Hepatocyte (in vitro differentiated cells): ENCODE data around the gene CCDC192. TPM values are rescaled to one million over a fixed set of nuclear protein-coding genes. Genes with fewer than 3 reads are reported as not detected.

Experiments
- DNase-seq: peaks from one replicate; pipeline ENCODE4 v3.0.0-alpha.2; 2016; ENCODE audit warnings: low spot score
- H2AFZ ChIP-seq: fragments of 200-600 bp; sonication (generic); 2 replicates; pipeline ENCODE4 v1.6.0; 2016; ENCODE audit warnings: antibody characterized with exemption, mild to moderate bottlenecking
- H3K27ac ChIP-seq: fragments of 200-600 bp; sonication (generic); 2 replicates; pipeline ENCODE4 v1.5.1; 2016; ENCODE audit warnings: mild to moderate bottlenecking
- H3K27me3 ChIP-seq: fragments of 200-600 bp; sonication (generic); 2 replicates; pipeline ENCODE4 v1.6.1; 2016
- H3K36me3 ChIP-seq: fragments of 200-600 bp; sonication (generic); replicated peaks from 2 replicates; pipeline ENCODE4 v1.5.1; 2016; ENCODE audit warnings: low read depth; ENCODE audit not compliant: insufficient read depth
- H3K4me1 ChIP-seq: fragments of 200-600 bp; sonication (generic); 2 replicates; pipeline ENCODE4 v1.5.1; 2016; ENCODE audit warnings: mild to moderate bottlenecking, moderate library complexity; ENCODE audit not compliant: insufficient read depth
- H3K4me2 ChIP-seq: fragments of 200-600 bp; sonication (generic); 2 replicates; pipeline ENCODE4 v1.6.0; 2016
- H3K4me3 ChIP-seq: fragments of 200-600 bp; sonication (generic); 2 replicates; pipeline ENCODE4 v1.5.1; 2016; ENCODE audit warnings: mild to moderate bottlenecking
- H3K79me2 ChIP-seq: fragments of 200-600 bp; sonication (generic); 2 replicates; pipeline ENCODE4 v1.6.0; 2017; ENCODE audit warnings: mild to moderate bottlenecking
- H3K9me2 ChIP-seq: fragments of 200-600 bp; sonication (generic); replicated peaks from 2 replicates; pipeline ENCODE4 v1.6.0; 2017; ENCODE audit warnings: mild to moderate bottlenecking; ENCODE audit not compliant: insufficient read depth
- H3K9me3 ChIP-seq: fragments of 200-600 bp; sonication (generic); 2 replicates; pipeline ENCODE4 v1.5.1; 2016; ENCODE audit warnings: low read depth, mild to moderate bottlenecking
- H4K20me1 ChIP-seq: fragments of 200-600 bp; sonication (generic); 2 replicates; pipeline ENCODE4 v1.6.0; 2016; ENCODE audit warnings: mild to moderate bottlenecking; ENCODE audit not compliant: insufficient read depth, poor library complexity, severe bottlenecking
- EZH2 ChIP-seq: fragments of 200-600 bp; sonication (generic); IDR thresholded peaks from 2 replicates; pipeline ENCODE4 v1.6.1; 2016; ENCODE audit warnings: antibody characterized with exemption, mild to moderate bottlenecking, borderline replicate concordance
- EZH2phosphoT487 ChIP-seq: fragments of 200-600 bp; sonication (generic); IDR thresholded peaks from one replicate; pipeline ENCODE4 v1.6.1; 2018; ENCODE audit warnings: antibody characterized with exemption, mild to moderate bottlenecking, low read depth, moderate library complexity; ENCODE audit not compliant: unreplicated experiment, severe bottlenecking
- WGBS: methylation state at CpG from one replicate; pipeline ENCODE4 v1.1.6; 2016; ENCODE audit warnings: low lambda C conversion rate; ENCODE audit errors: missing lambda C conversion rate; 5-methylcytosine and 5-hydroxymethylcytosine counted together
- polyA plus RNA-seq: library from polyadenylated mRNA; unstranded; fragments of >200 nt; fragmentation: Nextera tagmentation; extraction: Ambion mirVana; gene quantifications from 2 replicates; pipeline ENCODE4 v1.2.1, GENCODE V29; 2016
- total RNA-seq: library from RNA; depleted of rRNA; stranded (reverse); fragments of >200 nt; gene quantifications from 2 replicates; pipeline ENCODE4 v1.2.3, GENCODE V29; 2014
- TF ChIP-seq, protein P1 (sequence below): fragments of 200-600 bp; sonication (generic); IDR thresholded peaks from 2 replicates; pipeline ENCODE4 v1.5.1; 2016; ENCODE audit warnings: antibody characterized with exemption, mild to moderate bottlenecking; ENCODE audit not compliant: poor library complexity

CCDC192 gene
- total and polyA plus RNA-seq, 2 experiments from 2014 or later: 0.39 TPM; not detected in 1

DNA sequence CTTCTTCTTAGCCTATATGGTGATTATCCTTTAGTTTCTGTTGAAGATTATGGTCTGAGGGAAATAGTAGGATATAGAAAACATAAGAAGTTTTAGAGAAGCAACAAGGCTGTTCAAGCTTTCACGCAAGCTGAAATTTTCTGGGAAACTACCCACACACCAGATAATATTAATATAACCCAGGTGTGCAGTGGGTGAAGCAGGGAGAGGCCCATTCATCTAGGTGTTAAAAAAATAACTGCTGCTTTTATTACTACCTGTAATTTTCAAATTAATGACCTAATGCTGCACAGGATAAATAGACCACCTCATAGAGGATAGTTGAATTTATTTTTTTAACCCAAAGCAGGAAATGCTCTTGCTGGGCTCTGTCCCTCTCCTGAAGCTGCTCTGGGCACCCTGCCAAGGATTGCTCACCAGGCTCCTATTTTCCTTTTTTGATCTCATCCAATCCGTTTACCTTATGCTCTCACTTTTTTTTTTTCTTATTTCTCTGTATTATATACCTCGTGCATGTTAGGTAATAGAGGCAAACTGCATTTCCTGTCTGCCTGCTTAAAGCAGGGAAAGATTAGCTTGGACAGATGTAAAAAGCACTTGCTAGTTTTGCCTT is 256.1 kb downstream of the CCDC192 start:
- no peak overlapping the region for H2AFZ ChIP-seq
- H3K4me3 ChIP-seq: no peak overlapping the region
- 38% methylated on average over 3 of the region's 3 CpGs for WGBS
- H3K4me1 ChIP-seq: peaks cover 22% of the 10 kb centered on the region
- H3K9me3 ChIP-seq: no peaks in the 10 kb centered on the region
- TF ChIP-seq, protein P1, sequence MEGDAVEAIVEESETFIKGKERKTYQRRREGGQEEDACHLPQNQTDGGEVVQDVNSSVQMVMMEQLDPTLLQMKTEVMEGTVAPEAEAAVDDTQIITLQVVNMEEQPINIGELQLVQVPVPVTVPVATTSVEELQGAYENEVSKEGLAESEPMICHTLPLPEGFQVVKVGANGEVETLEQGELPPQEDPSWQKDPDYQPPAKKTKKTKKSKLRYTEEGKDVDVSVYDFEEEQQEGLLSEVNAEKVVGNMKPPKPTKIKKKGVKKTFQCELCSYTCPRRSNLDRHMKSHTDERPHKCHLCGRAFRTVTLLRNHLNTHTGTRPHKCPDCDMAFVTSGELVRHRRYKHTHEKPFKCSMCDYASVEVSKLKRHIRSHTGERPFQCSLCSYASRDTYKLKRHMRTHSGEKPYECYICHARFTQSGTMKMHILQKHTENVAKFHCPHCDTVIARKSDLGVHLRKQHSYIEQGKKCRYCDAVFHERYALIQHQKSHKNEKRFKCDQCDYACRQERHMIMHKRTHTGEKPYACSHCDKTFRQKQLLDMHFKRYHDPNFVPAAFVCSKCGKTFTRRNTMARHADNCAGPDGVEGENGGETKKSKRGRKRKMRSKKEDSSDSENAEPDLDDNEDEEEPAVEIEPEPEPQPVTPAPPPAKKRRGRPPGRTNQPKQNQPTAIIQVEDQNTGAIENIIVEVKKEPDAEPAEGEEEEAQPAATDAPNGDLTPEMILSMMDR: no peak
- TF ChIP-seq EZH2phosphoT487 (no peak), EZH2 (no peak)
- peak; percentile 76 for DNase-seq
- H3K27me3 ChIP-seq: no peaks in the 10 kb centered on the region
- peak overlapping the region; percentile 21 for H3K27ac ChIP-seq
- H3K4me2 ChIP-seq: peak overlapping the region; percentile 36
- no peaks in the 10 kb centered on the region for H3K9me2 ChIP-seq
- H3K36me3 ChIP-seq: no peaks in the 10 kb centered on the region
- no peaks in the 10 kb centered on the region for H4K20me1 ChIP-seq
- H3K79me2 ChIP-seq: no peaks in the 10 kb centered on the region

GRCh38 chr5:127960270-127960691 is 257.1 kb downstream of the CCDC192 start:
- no peak for DNase-seq
- Histone ChIP-seq H3K27me3 (no peaks in the 10 kb centered on the region), H3K9me2 (no peaks in the 10 kb centered on the region), H3K36me3 (no peaks in the 10 kb centered on the region), H4K20me1 (no peaks in the 10 kb centered on the region), H3K9me3 (no peaks in the 10 kb centered on the region), H3K4me3 (no peak overlapping the region), H3K27ac (peak overlapping the region; percentile 4), H3K4me1 (peaks cover 22% of the 10 kb centered on the region), H3K79me2 (no peaks in the 10 kb centered on the region), H2AFZ (no peak overlapping the region), H3K4me2 (no peak overlapping the region)
- TF ChIP-seq, protein P1: no peak
- no peak for TF ChIP-seq EZH2phosphoT487
- no peak for TF ChIP-seq EZH2
- 100% methylated on average over 1 of the region's 1 CpG for WGBS

- H3K79me2 ChIP-seq: no peaks in the 10 kb centered on the region
- no peak overlapping the region for H3K27ac ChIP-seq
- no peaks in the 10 kb centered on the region for H4K20me1 ChIP-seq
- H3K4me1 ChIP-seq: peaks cover 22% of the 10 kb centered on the region
- H3K4me3 ChIP-seq: no peak overlapping the region
- no peaks in the 10 kb centered on the region for H3K9me2 ChIP-seq
- no peak overlapping the region for H3K4me2 ChIP-seq
- no peaks in the 10 kb centered on the region for H3K27me3 ChIP-seq
- H3K9me3 ChIP-seq: no peaks in the 10 kb centered on the region
- TF ChIP-seq EZH2 (no peak), EZH2phosphoT487 (no peak)
- TF ChIP-seq, protein P1: no peak
- 94% methylated on average over 2 of the region's 2 CpGs for WGBS
- no peak for DNase-seq
- no peak overlapping the region for H2AFZ ChIP-seq
- no peaks in the 10 kb centered on the region for H3K36me3 ChIP-seq
These were observed 258.0 kb downstream of the CCDC192 start for GRCh38 chr5:127961006-127961762.
